IMR-90 (cell line): ENCODE data around the gene KIFC3. TPM values are rescaled to one million over a fixed set of nuclear protein-coding genes. Genes with fewer than 3 reads are reported as not detected.

Experiments
- ATAC-seq: fragments of 200-7000 bp; cut with Tn5 transposase; 2 replicates; pipeline ENCODE4 v1.9.1; 2020; ENCODE audit warnings: low read depth, mild to moderate bottlenecking, moderate library complexity
- BruUV-seq: library from RNA; stranded (reverse); fragments of 400-500 nt; replicated peaks from 2 replicates; lab custom pipeline; 2021; lab: Mats Ljungman, UMichigan
- CTCF ChIA-PET: fragments of 300-600 bp; formaldehyde crosslinking; extraction: SDS; loops from one replicate; lab custom pipeline; 2021; ENCODE audit warnings: antibody characterized with exemption; lab: Yijun Ruan, JAX
- POLR2A ChIA-PET: fragments of 300-600 bp; sonication (Branson Sonifier 250); formaldehyde crosslinking; loops from one replicate; lab custom pipeline; 2022; ENCODE audit warnings: antibody characterized with exemption; ENCODE audit not compliant: unreplicated experiment; lab: Charles Lee
- DNase-seq: peaks from one replicate; pipeline ENCODE4 v3.0.0; 2013
- H2AFZ ChIP-seq: replicated peaks from 2 replicates; pipeline ENCODE3; 2013; ENCODE audit warnings: low read length, mild to moderate bottlenecking; ENCODE audit not compliant: poor library complexity
- H2AK5ac ChIP-seq: 2 replicates; pipeline ENCODE4 v1.6.1; 2013; ENCODE audit warnings: low read depth, low read length, inconsistent platforms
- H2AK9ac ChIP-seq: replicated peaks from 2 replicates; pipeline ENCODE3; 2013; ENCODE audit warnings: mild to moderate bottlenecking, low read depth, low read length, moderate library complexity; ENCODE audit not compliant: poor library complexity
- H2BK120ac ChIP-seq: 2 replicates; pipeline ENCODE4 v1.6.1; 2013; ENCODE audit warnings: low read depth, low read length, inconsistent platforms
- H2BK15ac ChIP-seq: 3 replicates; pipeline ENCODE4 v1.6.1; 2013; ENCODE audit warnings: low read depth, low read length, inconsistent platforms
- H2BK20ac ChIP-seq: 2 replicates; pipeline ENCODE4 v1.6.1; 2013; ENCODE audit warnings: low read depth, mild to moderate bottlenecking, inconsistent platforms, low read length, moderate library complexity
- H2BK5ac ChIP-seq: 2 replicates; pipeline ENCODE4 v1.6.1; 2013; ENCODE audit warnings: mild to moderate bottlenecking, low read depth, low read length, inconsistent platforms; ENCODE audit not compliant: poor library complexity, severe bottlenecking
- H3K14ac ChIP-seq: replicated peaks from 2 replicates; pipeline ENCODE4 v1.6.1; 2013; ENCODE audit warnings: low read depth, low read length, inconsistent platforms
- H3K18ac ChIP-seq: 2 replicates; pipeline ENCODE4 v1.6.1; 2013; ENCODE audit warnings: low read depth, low read length, control low read depth
- H3K23ac ChIP-seq: 2 replicates; pipeline ENCODE4 v1.6.1; 2013; ENCODE audit warnings: low read depth, low read length, inconsistent platforms
- H3K27ac ChIP-seq: 2 replicates; pipeline ENCODE4 v1.5.1; 2013; ENCODE audit warnings: mild to moderate bottlenecking, control low read depth, low read length; ENCODE audit not compliant: insufficient read depth
- H3K27me3 ChIP-seq: 2 replicates; pipeline ENCODE4 v1.6.1; 2013; ENCODE audit warnings: low read length; ENCODE audit not compliant: control insufficient read depth, insufficient read depth
- H3K36me3 ChIP-seq: 2 replicates; pipeline ENCODE4 v1.6.1; 2013; ENCODE audit warnings: low read length, mixed read lengths; ENCODE audit not compliant: control insufficient read depth, insufficient read depth
- H3K4ac ChIP-seq: 2 replicates; pipeline ENCODE4 v1.6.1; 2013; ENCODE audit warnings: low read depth, low read length, inconsistent platforms
- H3K4me1 ChIP-seq: 2 replicates; pipeline ENCODE4 v1.6.1; 2013; ENCODE audit warnings: low read length, mixed read lengths; ENCODE audit not compliant: control insufficient read depth, insufficient read depth
- H3K4me2 ChIP-seq: 2 replicates; pipeline ENCODE4 v1.6.1; 2013; ENCODE audit warnings: low read depth, mild to moderate bottlenecking, control low read depth, low read length, moderate library complexity
- H3K4me3 ChIP-seq: 2 replicates; pipeline ENCODE4 v1.5.1; 2013; ENCODE audit warnings: low read depth, mild to moderate bottlenecking, control low read depth, low read length, moderate library complexity; ENCODE audit not compliant: insufficient read depth
- H3K56ac ChIP-seq: 2 replicates; pipeline ENCODE4 v1.6.1; 2013; ENCODE audit warnings: low read length, inconsistent platforms; ENCODE audit not compliant: insufficient read depth; ENCODE audit errors: extremely low read depth
- H3K79me1 ChIP-seq, 2 experiments: 2 replicates each; pipeline ENCODE4 v1.6.1; 2013; ENCODE audit warnings: low read length in 2 of 2, inconsistent platforms in 1 of 2, low read depth in 1 of 2
- H3K9ac ChIP-seq: 2 replicates; pipeline ENCODE4 v1.6.1; 2013; ENCODE audit warnings: low read depth, low read length, control low read depth
- H3K9me1 ChIP-seq: 2 replicates; pipeline ENCODE4 v1.6.1; 2013; ENCODE audit warnings: low read length, inconsistent platforms; ENCODE audit not compliant: insufficient read depth
- H3K9me3 ChIP-seq: 2 replicates; pipeline ENCODE4 v1.6.1; 2013; ENCODE audit warnings: low read length; ENCODE audit not compliant: control insufficient read depth, insufficient read depth
- H4K20me1 ChIP-seq: 2 replicates; pipeline ENCODE4 v1.6.1; 2013; ENCODE audit warnings: low read length, inconsistent platforms; ENCODE audit not compliant: insufficient read depth
- H4K5ac ChIP-seq: 2 replicates; pipeline ENCODE4 v1.6.1; 2013; ENCODE audit warnings: mild to moderate bottlenecking, low read depth, low read length, control low read depth
- H4K8ac ChIP-seq, 2 experiments: 2 replicates each; pipeline ENCODE4 v1.6.1; 2013; ENCODE audit warnings: low read depth in 2 of 2, low read length in 2 of 2, control low read depth in 1 of 2, inconsistent platforms in 1 of 2
- H4K91ac ChIP-seq: 2 replicates; pipeline ENCODE4 v1.6.1; 2013; ENCODE audit warnings: low read depth, low read length, inconsistent platforms; ENCODE audit not compliant: insufficient read depth
- BHLHE40 ChIP-seq: fragments of 150-350 bp; IDR thresholded peaks from 2 replicates; pipeline ENCODE4 v1.6.1; 2016; ENCODE audit warnings: mild to moderate bottlenecking, low read depth, low read length
- CEBPB ChIP-seq: IDR thresholded peaks from 2 replicates; pipeline ENCODE4 v1.6.1; 2012; ENCODE audit warnings: low read depth, low read length, improper control_type of control experiment
- CHD1 ChIP-seq: IDR thresholded peaks from 2 replicates; pipeline ENCODE4 v1.6.1; 2012; ENCODE audit warnings: low read depth, low read length, improper control_type of control experiment
- CTCF ChIP-seq: conservative IDR thresholded peaks from 2 replicates; pipeline ENCODE4 v1.5.1; 2012; ENCODE audit warnings: mild to moderate bottlenecking, low read depth, low read length, improper control_type of control experiment
- FOS ChIP-seq: fragments of 150-350 bp; IDR thresholded peaks from 2 replicates; pipeline ENCODE4 v1.6.1; 2016; ENCODE audit warnings: low read depth, low read length
- MAZ ChIP-seq: IDR thresholded peaks from 2 replicates; pipeline ENCODE4 v1.6.1; 2012; ENCODE audit warnings: low read depth, mild to moderate bottlenecking, low read length, improper control_type of control experiment, moderate library complexity, borderline replicate concordance
- MXI1 ChIP-seq: IDR thresholded peaks from 2 replicates; pipeline ENCODE4 v1.6.1; 2012; ENCODE audit warnings: low read depth, mild to moderate bottlenecking, low read length, moderate library complexity, borderline replicate concordance
- NFE2L2 ChIP-seq: fragments of 150-350 bp; IDR thresholded peaks from 2 replicates; pipeline ENCODE4 v1.6.1; 2016; ENCODE audit warnings: low read depth, mild to moderate bottlenecking, low read length
- POLR2A ChIP-seq: IDR thresholded peaks from 2 replicates; pipeline ENCODE4 v1.6.1; 2012; ENCODE audit warnings: mild to moderate bottlenecking, low read depth, low read length
- RAD21 ChIP-seq: IDR thresholded peaks from 2 replicates; pipeline ENCODE4 v1.6.1; 2012; ENCODE audit warnings: low read length, improper control_type of control experiment
- RCOR1 ChIP-seq: IDR thresholded peaks from 2 replicates; pipeline ENCODE4 v1.6.1; 2012; ENCODE audit warnings: mild to moderate bottlenecking, low read length, improper control_type of control experiment; ENCODE audit not compliant: insufficient replicate concordance
- RFX5 ChIP-seq: IDR thresholded peaks from 2 replicates; pipeline ENCODE4 v1.8.0; 2012; ENCODE audit warnings: low read depth, mild to moderate bottlenecking, low read length, moderate library complexity
- SMC3 ChIP-seq: fragments of 150-350 bp; IDR thresholded peaks from 2 replicates; pipeline ENCODE4 v1.6.1; 2016; ENCODE audit warnings: low read depth, mild to moderate bottlenecking, antibody characterized with exemption, low read length, moderate library complexity
- USF2 ChIP-seq: fragments of 150-350 bp; IDR thresholded peaks from 2 replicates; pipeline ENCODE4 v1.6.1; 2017; ENCODE audit warnings: mild to moderate bottlenecking, antibody characterized with exemption, low read length, low read depth
- WGBS, 2 experiments: methylation state at CpG; one replicate each; pipeline versions ENCODE4 v1.1.5 to v1.1.7; 2013; ENCODE audit warnings: missing lambda C conversion rate in 2 of 2; ENCODE audit not compliant: insufficient read length in 1 of 2; ENCODE audit errors: extremely low coverage in 2 of 2; 5-methylcytosine and 5-hydroxymethylcytosine counted together
- dilution Hi-C: fragments of 300-500 bp; cut with HindIII; formaldehyde crosslinking; loops from one replicate; pipeline ENCODE4 v1.14.3; 2018; ENCODE audit warnings: low sequenced_read_pairs; ENCODE audit not compliant: unreplicated experiment
- in situ Hi-C: fragments of 300-500 bp; cut with MboI; formaldehyde crosslinking; loops from 3 replicates; pipeline ENCODE4 v1.14.3; 2019; ENCODE audit warnings: low sequenced_read_pairs, inconsistent platforms, mixed read lengths
- intact Hi-C: fragments of 100-400 bp; cut with micrococcal nuclease; formaldehyde crosslinking; loops from 2 replicates; pipeline ENCODE4 v1.10.0; 2022
- polyA plus RNA-seq, 3 experiments: library from polyadenylated mRNA; depleted of rRNA; stranded (reverse); fragments of >200 nt; gene quantifications; 2 replicates each; pipeline ENCODE4 v1.2.3, GENCODE V29; 2012; ENCODE audit warnings: low replicate concordance in 1 of 3
- total RNA-seq: library from RNA; depleted of rRNA; stranded (reverse); fragments of >200 nt; gene quantifications from 2 replicates; pipeline ENCODE4 v1.2.3, GENCODE V29; 2012
- TF ChIP-seq, protein P1 (sequence below): fragments of 150-350 bp; IDR thresholded peaks from 2 replicates; pipeline ENCODE4 v1.6.1; 2016; ENCODE audit warnings: low read depth, mild to moderate bottlenecking, low read length, moderate library complexity, borderline replicate concordance

Gene KIFC3
- total and polyA plus RNA-seq, 2 of the 4 experiments (the other 2 are of a cell fraction) = 48.6 to 62.5 TPM

DNA sequence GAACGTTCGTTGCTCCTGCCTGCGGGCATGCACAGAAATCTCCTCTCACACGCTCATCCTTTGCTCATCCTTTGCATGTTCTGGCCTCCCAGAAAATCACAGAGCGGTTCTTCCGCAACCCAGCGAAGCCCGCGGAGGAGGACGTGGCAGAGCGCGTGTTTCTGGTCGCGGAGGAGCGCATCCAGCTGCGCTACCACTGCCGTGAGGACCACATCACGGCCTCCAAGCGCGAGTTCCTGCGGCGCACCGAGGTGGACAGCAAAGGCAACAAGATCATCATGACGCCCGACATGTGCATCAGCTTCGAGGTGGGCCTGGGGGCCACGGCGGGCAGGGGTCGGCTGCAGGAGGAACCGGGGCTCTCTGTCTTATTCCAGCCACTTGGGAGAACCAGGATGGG is 76.3 kb downstream of the KIFC3 start:
- H3K27me3 ChIP-seq = peaks cover 8% of the 10 kb centered on the region
- H2BK20ac ChIP-seq = no peak overlapping the region
- H4K20me1 ChIP-seq = no peaks in the 10 kb centered on the region
- TF ChIP-seq MXI1 (no peak), POLR2A (no peak), USF2 (no peak), RAD21 (no peak), RCOR1 (no peak), NFE2L2 (no peak), SMC3 (no peak), RFX5 (no peak), BHLHE40 (no peak), CTCF (no peak), FOS (no peak), MAZ (no peak), CEBPB (no peak), CHD1 (no peak)
- TF ChIP-seq, protein P1, sequence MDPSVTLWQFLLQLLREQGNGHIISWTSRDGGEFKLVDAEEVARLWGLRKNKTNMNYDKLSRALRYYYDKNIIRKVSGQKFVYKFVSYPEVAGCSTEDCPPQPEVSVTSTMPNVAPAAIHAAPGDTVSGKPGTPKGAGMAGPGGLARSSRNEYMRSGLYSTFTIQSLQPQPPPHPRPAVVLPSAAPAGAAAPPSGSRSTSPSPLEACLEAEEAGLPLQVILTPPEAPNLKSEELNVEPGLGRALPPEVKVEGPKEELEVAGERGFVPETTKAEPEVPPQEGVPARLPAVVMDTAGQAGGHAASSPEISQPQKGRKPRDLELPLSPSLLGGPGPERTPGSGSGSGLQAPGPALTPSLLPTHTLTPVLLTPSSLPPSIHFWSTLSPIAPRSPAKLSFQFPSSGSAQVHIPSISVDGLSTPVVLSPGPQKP = no peak
- H4K91ac ChIP-seq = no peak overlapping the region
- no peak overlapping the region for H2AFZ ChIP-seq
- WGBS, 2 experiments = 92% methylated on average over 27 of the region's 30 CpGs; no CpG with 5 or more reads in 1 of the 2 experiments
- H3K4ac ChIP-seq = no peak overlapping the region
- no peak overlapping the region for H3K14ac ChIP-seq
- no peaks in the 10 kb centered on the region for H3K9me3 ChIP-seq
- H2BK15ac ChIP-seq = no peak overlapping the region
- H2AK9ac ChIP-seq = no peak overlapping the region
- no peak overlapping the region for H3K56ac ChIP-seq
- no peak overlapping the region for H2BK120ac ChIP-seq
- no peaks in the 10 kb centered on the region for H3K9me1 ChIP-seq
- dilution Hi-C loops = no loop called here
- in situ Hi-C loops = no loop called here
- no TSS peak for BruUV-seq
- no peak for ATAC-seq
- no peak overlapping the region for H3K4me3 ChIP-seq
- intact Hi-C loops = no loop called here
- POLR2A ChIA-PET = no interaction called here
- H3K79me1 ChIP-seq = no peaks in the 10 kb centered on the region
- H2BK5ac ChIP-seq = no peak overlapping the region
- H3K18ac ChIP-seq = no peak overlapping the region
- H3K9ac ChIP-seq = no peak overlapping the region
- no peak overlapping the region for H2AK5ac ChIP-seq
- no peaks in the 10 kb centered on the region for H3K36me3 ChIP-seq
- H3K4me2 ChIP-seq = no peak overlapping the region
- H3K4me1 ChIP-seq = no peaks in the 10 kb centered on the region
- CTCF ChIA-PET = no interaction called here
- H3K23ac ChIP-seq = no peak overlapping the region
- H3K27ac ChIP-seq = no peak overlapping the region
- no peak overlapping the region for H4K8ac ChIP-seq
- no peak for DNase-seq
- H4K5ac ChIP-seq = no peak overlapping the region
